Lower lobe of right lung (tissue), 2 donors: ENCODE data around the gene TIGD7. TPM values are rescaled to one million over a fixed set of nuclear protein-coding genes. Genes with fewer than 3 reads are reported as not detected.

Experiments used
- ATAC-seq, 2 donors: fragments of 200-7000 bp; cut with Tn5 transposase; one replicate each; pipeline ENCODE4 v1.9.1; 2020 to 2022; ENCODE audit warnings: mild to moderate bottlenecking in 2 of 2, moderate library complexity in 2 of 2
- DNase-seq: peaks from one replicate; pipeline ENCODE4 v3.0.0-alpha.2; 2020
- H3K27ac ChIP-seq: fragments of 200-600 bp; one replicate; pipeline ENCODE4 v1.8.0; 2022
- H3K27me3 ChIP-seq: fragments of 200-600 bp; one replicate; pipeline ENCODE4 v1.8.0; 2022; ENCODE audit warnings: low read depth
- H3K36me3 ChIP-seq: fragments of 200-600 bp; one replicate; pipeline ENCODE4 v1.8.0; 2022; ENCODE audit warnings: mild to moderate bottlenecking
- H3K4me1 ChIP-seq: fragments of 200-600 bp; one replicate; pipeline ENCODE4 v1.8.0; 2022
- H3K4me3 ChIP-seq: fragments of 200-600 bp; one replicate; pipeline ENCODE4 v1.8.0; 2022; ENCODE audit warnings: mild to moderate bottlenecking
- H3K9me3 ChIP-seq: fragments of 200-600 bp; one replicate; pipeline ENCODE4 v1.8.0; 2022
- intact Hi-C: fragments of 100-400 bp; cut with DNase I; formaldehyde crosslinking; loops from one replicate; pipeline ENCODE4 v1.11.0; 2022
- total RNA-seq: library from RNA; stranded (reverse); fragmentation: NEBNext Ultra II Directional; extraction: Animal tissue kit (Norgen Biotek cat#: 25700); gene quantifications from one replicate; pipeline ENCODE4 v1.2.1, GENCODE V29; 2021
- TF ChIP-seq, protein P1 (sequence below): fragments of 200-600 bp; IDR thresholded peaks from one replicate; pipeline ENCODE4 v1.8.0; 2022; ENCODE audit warnings: antibody characterized with exemption, mild to moderate bottlenecking
- donor health status: DM: no; HTN: yes; CAD: no; lungs with severe emphysema.

TIGD7 gene
- total RNA-seq, 1 donor from 2014 or later, result 5.3 TPM

DNA sequence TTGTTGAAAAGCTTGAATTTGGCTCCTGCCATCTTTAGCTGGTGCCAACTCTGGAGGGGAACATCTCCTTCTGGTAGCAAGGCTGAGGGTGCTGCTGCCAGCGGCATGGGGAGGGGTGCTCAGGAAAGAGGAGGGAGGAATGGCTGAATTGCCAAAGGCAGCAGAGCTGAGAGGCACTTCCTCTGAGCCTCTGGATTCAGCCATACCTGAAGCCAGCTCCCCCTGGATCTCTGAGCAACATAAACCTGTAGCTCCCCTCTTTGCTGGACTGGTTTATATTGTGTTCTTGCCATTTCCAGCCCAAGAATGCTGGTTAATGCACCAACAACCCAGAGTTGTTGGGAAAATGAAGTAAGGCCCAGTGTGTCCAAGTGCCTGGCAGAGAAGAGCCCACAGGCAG, 56.2 kb downstream of the TIGD7 start:
- H3K36me3 ChIP-seq, result peaks cover 3% of the 10 kb centered on the region
- no peak overlapping the region for H3K27ac ChIP-seq
- TF ChIP-seq, protein P1, sequence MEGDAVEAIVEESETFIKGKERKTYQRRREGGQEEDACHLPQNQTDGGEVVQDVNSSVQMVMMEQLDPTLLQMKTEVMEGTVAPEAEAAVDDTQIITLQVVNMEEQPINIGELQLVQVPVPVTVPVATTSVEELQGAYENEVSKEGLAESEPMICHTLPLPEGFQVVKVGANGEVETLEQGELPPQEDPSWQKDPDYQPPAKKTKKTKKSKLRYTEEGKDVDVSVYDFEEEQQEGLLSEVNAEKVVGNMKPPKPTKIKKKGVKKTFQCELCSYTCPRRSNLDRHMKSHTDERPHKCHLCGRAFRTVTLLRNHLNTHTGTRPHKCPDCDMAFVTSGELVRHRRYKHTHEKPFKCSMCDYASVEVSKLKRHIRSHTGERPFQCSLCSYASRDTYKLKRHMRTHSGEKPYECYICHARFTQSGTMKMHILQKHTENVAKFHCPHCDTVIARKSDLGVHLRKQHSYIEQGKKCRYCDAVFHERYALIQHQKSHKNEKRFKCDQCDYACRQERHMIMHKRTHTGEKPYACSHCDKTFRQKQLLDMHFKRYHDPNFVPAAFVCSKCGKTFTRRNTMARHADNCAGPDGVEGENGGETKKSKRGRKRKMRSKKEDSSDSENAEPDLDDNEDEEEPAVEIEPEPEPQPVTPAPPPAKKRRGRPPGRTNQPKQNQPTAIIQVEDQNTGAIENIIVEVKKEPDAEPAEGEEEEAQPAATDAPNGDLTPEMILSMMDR, result no peak
- ATAC-seq (no peak), DNase-seq (no peak)
- no peaks in the 10 kb centered on the region for H3K9me3 ChIP-seq
- intact Hi-C loops, result no loop called here
- no peak overlapping the region for H3K4me3 ChIP-seq
- H3K4me1 ChIP-seq, result no peaks in the 10 kb centered on the region
- no peaks in the 10 kb centered on the region for H3K27me3 ChIP-seq

Other genes starting within 250 kb of the TIGD7 start
- 79.1 TPM for gene IL32, start 239.8 kb downstream of the TIGD7 start, total RNA-seq
- gene ZSCAN10, start 206.1 kb downstream of the TIGD7 start, total RNA-seq, result not detected
- gene ZNF205, start 192.8 kb downstream of the TIGD7 start, total RNA-seq, result 11.9 TPM
- 10.2 TPM for gene ZNF213, start 170.4 kb downstream of the TIGD7 start, total RNA-seq
- gene OR1F1, start 117.2 kb downstream of the TIGD7 start, total RNA-seq, result not detected
- 12.0 TPM for gene ZNF200, start 70.3 kb downstream of the TIGD7 start, total RNA-seq
- 13.5 TPM for gene MEFV, start 48.8 kb downstream of the TIGD7 start, total RNA-seq
- 23.2 TPM for gene ZNF263, start 21.9 kb downstream of the TIGD7 start, total RNA-seq
- 32.4 TPM for gene ZNF75A, start 67 bp upstream of the TIGD7 start, total RNA-seq
- not detected for gene OR2C1, start 50.5 kb upstream of the TIGD7 start, total RNA-seq
- gene ZSCAN32, start 95.6 kb upstream of the TIGD7 start, total RNA-seq, result 12.7 TPM
- 9.0 TPM for gene ZNF174, start 95.8 kb upstream of the TIGD7 start, total RNA-seq
- gene ZNF597, start 138.1 kb upstream of the TIGD7 start, total RNA-seq, result 4.4 TPM
- gene NAA60, start 138.2 kb upstream of the TIGD7 start, total RNA-seq, result 56.3 TPM
- gene C16orf90, start 190.1 kb upstream of the TIGD7 start, total RNA-seq, result not detected
- gene CLUAP1, start 195.6 kb upstream of the TIGD7 start, total RNA-seq, result 30.3 TPM